Osteoblast (primary cell): ENCODE measurements around the gene OR2D3. TPM values are rescaled to one million over a fixed set of nuclear protein-coding genes. Genes with fewer than 3 reads are reported as not detected.

ENCODE experiments used
- DNase-seq: peaks from one replicate; pipeline ENCODE4 v3.0.0; 2011; ENCODE audit warnings: low spot score, mixed read lengths; ENCODE audit not compliant: insufficient read length; ENCODE audit errors: missing footprints
- H2AFZ ChIP-seq: 2 replicates; pipeline ENCODE4 v1.6.0; 2011; ENCODE audit warnings: mild to moderate bottlenecking, low read length
- H3K27ac ChIP-seq: 2 replicates; pipeline ENCODE4 v1.5.1; 2011; ENCODE audit warnings: mild to moderate bottlenecking, low read depth, low read length, moderate library complexity
- H3K27me3 ChIP-seq: 2 replicates; pipeline ENCODE4 v1.6.0; 2012; ENCODE audit warnings: mild to moderate bottlenecking, control low read depth, inconsistent platforms, low read length, moderate library complexity; ENCODE audit not compliant: insufficient read depth
- H3K36me3 ChIP-seq: 2 replicates; pipeline ENCODE4 v1.5.1; 2011; ENCODE audit warnings: mild to moderate bottlenecking, low read length, control low read depth, moderate library complexity; ENCODE audit not compliant: insufficient read depth
- H3K4me1 ChIP-seq: 2 replicates; pipeline ENCODE4 v1.5.1; 2011; ENCODE audit warnings: mild to moderate bottlenecking, low read length, control low read depth, moderate library complexity; ENCODE audit not compliant: insufficient read depth
- H3K4me2 ChIP-seq: 2 replicates; pipeline ENCODE4 v1.6.0; 2011; ENCODE audit warnings: mild to moderate bottlenecking, low read length; ENCODE audit not compliant: insufficient read depth
- H3K4me3 ChIP-seq: fragments of 200-600 bp; sonication (generic); 3 replicates; pipeline ENCODE4 v1.5.1; 2012; ENCODE audit warnings: mild to moderate bottlenecking, low read length, inconsistent platforms; ENCODE audit not compliant: insufficient read depth
- H3K79me2 ChIP-seq: 2 replicates; pipeline ENCODE4 v1.6.0; 2012; ENCODE audit warnings: mild to moderate bottlenecking, low read length, control low read depth, inconsistent platforms; ENCODE audit not compliant: insufficient read depth
- H3K9me3 ChIP-seq: 2 replicates; pipeline ENCODE4 v1.5.1; 2011; ENCODE audit warnings: low read depth, low read length, control low read depth
- H4K20me1 ChIP-seq: 2 replicates; pipeline ENCODE4 v1.6.0; 2012; ENCODE audit warnings: mild to moderate bottlenecking, low read length, control low read depth; ENCODE audit not compliant: insufficient read depth
- total RNA-seq: library from RNA; depleted of rRNA; stranded (reverse); fragments of >200 nt; gene quantifications from 2 replicates; pipeline ENCODE4 v1.2.3, GENCODE V29; 2012
- TF ChIP-seq, protein P1 (sequence below): IDR thresholded peaks from 2 replicates; pipeline ENCODE4 v1.5.1; 2011; ENCODE audit warnings: mild to moderate bottlenecking, low read depth, low read length, moderate library complexity; ENCODE audit errors: extremely low read depth

The OR2D3 gene
- total RNA-seq, 1 donor: not detected

DNA sequence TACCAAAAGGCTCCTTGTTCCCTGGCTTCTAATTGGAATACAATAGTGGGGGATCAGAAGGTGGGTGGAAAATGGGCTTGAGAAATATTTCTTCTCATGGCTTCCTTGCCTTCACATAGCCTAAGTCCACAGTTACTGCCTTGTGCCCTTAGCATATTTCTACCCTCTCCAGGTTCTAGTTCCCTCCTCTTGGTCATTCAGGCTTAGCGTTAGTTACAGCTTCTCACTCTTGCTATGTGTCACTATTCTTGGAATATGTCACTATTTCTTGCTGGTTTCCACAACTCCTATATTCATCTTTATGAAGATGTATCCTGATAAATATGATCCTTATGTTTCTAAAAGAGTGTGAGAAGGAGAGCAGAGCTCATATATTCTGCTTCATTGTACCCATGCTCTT, 31.0 kb upstream of the OR2D3 start:
- DNase-seq: no peak
- no peak overlapping the region for H3K4me3 ChIP-seq
- no peaks in the 10 kb centered on the region for H3K79me2 ChIP-seq
- no peaks in the 10 kb centered on the region for H3K9me3 ChIP-seq
- H3K27me3 ChIP-seq: no peaks in the 10 kb centered on the region
- H4K20me1 ChIP-seq: no peaks in the 10 kb centered on the region
- TF ChIP-seq, protein P1, sequence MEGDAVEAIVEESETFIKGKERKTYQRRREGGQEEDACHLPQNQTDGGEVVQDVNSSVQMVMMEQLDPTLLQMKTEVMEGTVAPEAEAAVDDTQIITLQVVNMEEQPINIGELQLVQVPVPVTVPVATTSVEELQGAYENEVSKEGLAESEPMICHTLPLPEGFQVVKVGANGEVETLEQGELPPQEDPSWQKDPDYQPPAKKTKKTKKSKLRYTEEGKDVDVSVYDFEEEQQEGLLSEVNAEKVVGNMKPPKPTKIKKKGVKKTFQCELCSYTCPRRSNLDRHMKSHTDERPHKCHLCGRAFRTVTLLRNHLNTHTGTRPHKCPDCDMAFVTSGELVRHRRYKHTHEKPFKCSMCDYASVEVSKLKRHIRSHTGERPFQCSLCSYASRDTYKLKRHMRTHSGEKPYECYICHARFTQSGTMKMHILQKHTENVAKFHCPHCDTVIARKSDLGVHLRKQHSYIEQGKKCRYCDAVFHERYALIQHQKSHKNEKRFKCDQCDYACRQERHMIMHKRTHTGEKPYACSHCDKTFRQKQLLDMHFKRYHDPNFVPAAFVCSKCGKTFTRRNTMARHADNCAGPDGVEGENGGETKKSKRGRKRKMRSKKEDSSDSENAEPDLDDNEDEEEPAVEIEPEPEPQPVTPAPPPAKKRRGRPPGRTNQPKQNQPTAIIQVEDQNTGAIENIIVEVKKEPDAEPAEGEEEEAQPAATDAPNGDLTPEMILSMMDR: no peak
- no peak overlapping the region for H3K4me2 ChIP-seq
- no peak overlapping the region for H3K27ac ChIP-seq
- H3K36me3 ChIP-seq: no peaks in the 10 kb centered on the region
- H2AFZ ChIP-seq: no peak overlapping the region
- no peaks in the 10 kb centered on the region for H3K4me1 ChIP-seq

DNA sequence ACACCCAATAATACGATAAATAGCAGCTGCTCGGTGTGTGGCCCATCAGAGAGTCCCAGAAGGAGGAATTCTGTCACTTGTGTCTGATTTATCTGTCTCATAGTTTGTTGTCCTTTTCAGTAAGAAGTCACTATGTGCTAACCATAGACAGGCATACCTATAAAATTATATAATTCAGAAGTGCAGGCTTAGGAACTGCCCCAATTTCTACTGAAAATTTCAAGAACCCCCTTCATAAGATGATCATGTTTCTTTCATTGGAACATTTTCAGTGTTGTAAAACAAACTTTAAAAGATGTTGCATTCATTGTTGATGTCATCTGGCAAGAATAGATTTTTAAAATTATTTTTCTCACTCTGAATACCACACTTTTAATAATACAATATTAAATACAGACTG, 28.4 kb upstream of the OR2D3 start, which contains the start of gene OR2D2:
Gene OR2D2 (minus strand): TSS at position 101 of the 400 bp plus-strand sequence. CDS start 0 bp downstream, at position 101.
- no peak for DNase-seq
- TF ChIP-seq, protein P1: no peak

DNA sequence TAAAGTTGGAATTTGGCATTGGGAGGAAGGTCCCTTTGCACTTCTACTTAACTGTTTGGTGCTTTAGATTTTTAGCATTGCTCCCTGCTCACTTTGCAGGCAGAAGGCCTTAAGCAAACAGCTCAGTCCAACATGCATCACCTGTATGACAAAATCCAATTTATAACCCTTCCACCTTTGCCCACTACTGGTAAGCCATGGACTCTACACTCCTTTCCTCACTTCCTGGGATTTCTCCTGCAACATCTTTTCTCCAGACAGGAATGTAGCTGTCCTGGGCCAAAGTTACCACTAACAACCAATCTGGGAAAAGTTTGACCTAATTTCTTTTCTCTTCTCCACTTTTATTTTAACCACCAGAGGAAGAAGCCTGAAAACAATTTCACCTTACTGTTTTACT, 26.7 kb upstream of the OR2D3 start:
- Histone ChIP-seq H3K27ac (no peak overlapping the region), H3K4me2 (no peak overlapping the region)
- DNase-seq: no peak

More for the DNA sequence above, 28.4 kb upstream of the OR2D3 start, which contains the start of gene OR2D2:
- no peak within 1 kb of the TSS for H3K4me2 ChIP-seq
- no peaks in the 10 kb centered on the region for H3K79me2 ChIP-seq
- no peak within 1 kb of the TSS for H3K27ac ChIP-seq
- no peaks in the 10 kb centered on the region for H3K27me3 ChIP-seq
- no peak within 1 kb of the TSS for H3K4me3 ChIP-seq
- H4K20me1 ChIP-seq: no peaks in the 10 kb centered on the region
- no peaks in the 10 kb centered on the region for H3K4me1 ChIP-seq
- no peaks in the 10 kb centered on the region for H3K36me3 ChIP-seq
- H2AFZ ChIP-seq: no peak within 1 kb of the TSS
- H3K9me3 ChIP-seq: no peaks in the 10 kb centered on the region

DNA sequence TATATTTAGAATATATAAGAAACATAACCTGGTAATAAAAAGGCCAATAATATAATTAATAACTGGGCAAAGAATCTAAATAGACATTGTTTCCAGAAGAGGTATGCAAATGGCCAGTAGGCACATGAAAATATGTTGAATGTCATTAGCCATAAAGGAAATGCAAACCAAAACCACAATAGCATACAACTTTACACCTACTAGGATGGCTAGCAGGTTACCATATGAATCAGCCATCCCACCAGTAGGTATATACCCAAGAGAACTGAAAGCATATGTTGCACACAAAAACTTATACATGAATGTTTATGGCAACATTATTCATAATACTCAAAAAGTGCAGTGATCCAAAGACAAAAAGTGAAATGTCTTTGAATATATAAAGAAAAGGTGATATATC, 25.8 kb upstream of the OR2D3 start:
- H3K36me3 ChIP-seq: no peaks in the 10 kb centered on the region
- H2AFZ ChIP-seq: no peak overlapping the region
- H3K9me3 ChIP-seq: no peaks in the 10 kb centered on the region
- H3K4me2 ChIP-seq: no peak overlapping the region
- H3K79me2 ChIP-seq: no peaks in the 10 kb centered on the region
- H3K27me3 ChIP-seq: no peaks in the 10 kb centered on the region
- DNase-seq: no peak
- H3K4me3 ChIP-seq: no peak overlapping the region
- H3K4me1 ChIP-seq: no peaks in the 10 kb centered on the region
- H3K27ac ChIP-seq: no peak overlapping the region
- no peaks in the 10 kb centered on the region for H4K20me1 ChIP-seq
- TF ChIP-seq, protein P1: no peak

More for the DNA sequence above, 26.7 kb upstream of the OR2D3 start:
- H3K4me3 ChIP-seq: no peak overlapping the region
- no peaks in the 10 kb centered on the region for H3K36me3 ChIP-seq
- H3K9me3 ChIP-seq: no peaks in the 10 kb centered on the region
- TF ChIP-seq, protein P1: no peak
- H3K27me3 ChIP-seq: no peaks in the 10 kb centered on the region
- H4K20me1 ChIP-seq: no peaks in the 10 kb centered on the region
- H2AFZ ChIP-seq: no peak overlapping the region
- H3K4me1 ChIP-seq: no peaks in the 10 kb centered on the region
- H3K79me2 ChIP-seq: no peaks in the 10 kb centered on the region
